Activated T-cell treated with anti-CD3 and anti-CD28 coated beads, Interleukin-2, amount 50 U/mL, for 1 hour (primary cell): ENCODE measurements around the gene SUV39H1.
"Not testable (repeated sequence)": the region's sequence is repeated elsewhere in the genome, so short reads cannot be mapped to it uniquely, and the experiment has no call there.

ENCODE experiments used
- DNase-seq: peaks from one replicate; pipeline ENCODE4 v3.0.0-alpha.2; 2020

The SUV39H1 gene

GRCh38 chrX:48689208-48689920 is 7.2 kb upstream of the SUV39H1 start:
- DNase-seq = no peak

GRCh38 chrX:48691746-48692145 is 4.8 kb upstream of the SUV39H1 start:
- not testable (repeated sequence) for DNase-seq

- no peak for DNase-seq
These were observed 1.6 kb upstream of the SUV39H1 start for GRCh38 chrX:48694776-48695533.

GRCh38 chrX:48695534-48695896 is 1.0 kb upstream of the SUV39H1 start:
- no peak for DNase-seq

- DNase-seq = no peak
These were observed 621 bp upstream of the SUV39H1 start for GRCh38 chrX:48695925-48696300.

- no peak for DNase-seq
These were observed 584 bp downstream of the SUV39H1 start for GRCh38 chrX:48696909-48697727.

- DNase-seq = no peak
These were observed 1.8 kb downstream of the SUV39H1 start for GRCh38 chrX:48698306-48698705.

- DNase-seq = no peak
These were observed 3.7 kb downstream of the SUV39H1 start for GRCh38 chrX:48700246-48700645.

- DNase-seq = no peak
These were observed 4.6 kb downstream of the SUV39H1 start for GRCh38 chrX:48700951-48701653.

- DNase-seq = no peak
These were observed 5.5 kb downstream of the SUV39H1 start for GRCh38 chrX:48702032-48702431.

- DNase-seq = no peak
These were observed 6.2 kb downstream of the SUV39H1 start for GRCh38 chrX:48702716-48703115.

- no peak for DNase-seq
These were observed 6.7 kb downstream of the SUV39H1 start for GRCh38 chrX:48703228-48703627.

- no peak for DNase-seq
These were observed 7.3 kb downstream of the SUV39H1 start for GRCh38 chrX:48703642-48704481.

- DNase-seq = no peak
These were observed 9.3 kb downstream of the SUV39H1 start for GRCh38 chrX:48705871-48706270.

- no peak for DNase-seq
These were observed 13.1 kb downstream of the SUV39H1 start for GRCh38 chrX:48709522-48710112.

GRCh38 chrX:48711162-48711928 is 14.8 kb downstream of the SUV39H1 start:
- DNase-seq = no peak

- DNase-seq = no peak
These were observed 15.5 kb downstream of the SUV39H1 start for GRCh38 chrX:48711929-48712505.

- DNase-seq = no peak
These were observed 17.3 kb downstream of the SUV39H1 start for GRCh38 chrX:48713847-48714246.

GRCh38 chrX:48714573-48714972 is 18.0 kb downstream of the SUV39H1 start:
- no peak for DNase-seq

GRCh38 chrX:48715072-48715471 is 18.5 kb downstream of the SUV39H1 start:
- DNase-seq = no peak
